GM19324 (cell line): ENCODE measurements around the gene RAB1A.
"Not testable (repeated sequence)": the region's sequence is repeated elsewhere in the genome, so short reads cannot be mapped to it uniquely, and the experiment has no call there.

Source experiments
- ATAC-seq: cut with Tn5 transposase; IDR thresholded peaks from one replicate; pipeline ENCODE4 v1.9.1; 2021; ENCODE audit warnings: mild to moderate bottlenecking, moderate library complexity; ENCODE audit not compliant: unreplicated experiment, low FRiP score

The RAB1A gene

DNA sequence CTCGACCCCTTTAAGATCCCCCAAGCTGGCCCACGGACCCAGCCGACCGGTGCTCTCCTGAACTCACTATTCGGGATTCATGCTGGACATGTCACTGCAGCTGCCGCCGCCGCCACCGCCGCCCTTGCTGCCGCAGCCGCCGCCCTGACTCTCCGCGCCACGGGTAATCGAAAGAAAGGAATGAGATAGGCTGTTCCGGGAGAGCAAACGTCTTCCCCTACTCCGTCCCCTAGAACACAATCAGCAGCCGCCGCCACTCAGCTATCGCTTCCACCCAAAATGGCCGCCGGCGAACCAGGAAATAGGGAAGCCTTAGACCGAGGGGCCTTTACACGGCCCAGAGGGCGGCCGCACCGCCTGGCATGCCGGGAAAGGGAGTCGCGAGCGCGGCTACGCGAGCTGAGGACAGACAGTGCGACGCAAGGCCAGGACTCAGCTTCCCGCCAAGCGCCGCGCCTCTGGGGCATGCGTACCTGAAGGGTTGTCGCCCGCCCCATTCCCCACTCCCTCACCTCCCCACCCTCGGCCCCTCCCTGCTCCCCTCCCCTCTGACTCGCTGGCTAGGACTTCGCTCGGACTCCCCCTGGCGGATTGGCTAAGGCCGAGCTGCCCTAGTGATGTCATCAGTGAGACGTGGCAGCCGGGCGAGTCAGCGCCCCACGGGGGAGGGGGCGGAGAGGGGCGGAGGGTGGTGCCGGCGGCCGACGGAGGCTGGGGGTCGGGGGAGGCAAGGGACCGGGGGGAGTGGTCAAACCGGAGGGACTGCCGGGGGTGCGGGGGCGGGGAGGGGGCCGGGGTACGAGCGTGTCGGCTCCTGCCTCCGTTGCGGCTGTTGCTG is at the start of gene RAB1A:
RAB1A (minus strand) TSS at position 281 of the 838 bp plus-strand sequence; CDS start at position 90, 191 bp downstream.
- ATAC-seq = peak; percentile 99

DNA sequence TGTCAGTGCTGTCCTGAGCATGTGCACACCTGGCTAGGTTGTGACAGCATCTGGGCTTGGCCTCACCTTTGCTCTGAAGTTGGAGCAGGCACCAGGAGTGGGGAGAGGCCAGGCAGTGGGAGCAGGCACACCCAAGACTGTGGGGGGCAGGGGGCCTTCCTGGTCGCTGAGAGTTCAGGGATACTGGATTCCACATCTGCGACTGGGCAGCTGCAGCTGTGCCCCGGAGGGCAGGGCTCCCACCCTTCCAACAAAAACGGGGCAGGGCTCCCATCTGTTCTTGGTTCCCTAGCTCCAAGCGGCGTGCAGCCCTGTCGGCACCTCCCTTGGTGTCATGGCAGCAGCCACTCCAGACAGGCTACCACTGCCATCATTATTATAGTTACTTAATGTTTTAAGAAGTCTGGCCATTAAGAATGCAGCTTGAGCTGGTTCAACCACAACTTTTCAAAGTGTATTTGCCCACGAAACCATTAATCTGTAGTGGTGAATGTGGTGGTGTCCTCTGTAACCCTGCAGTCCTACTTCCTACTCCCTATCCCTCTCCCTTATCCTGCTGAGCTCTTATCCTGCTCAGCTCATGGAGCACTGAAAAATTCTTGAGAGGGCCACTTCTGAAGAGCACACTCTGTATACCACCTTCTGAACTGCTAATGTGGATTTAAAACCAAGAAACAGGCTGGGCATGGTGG is 48.0 kb upstream of the RAB1A start:
- ATAC-seq = no peak

DNA sequence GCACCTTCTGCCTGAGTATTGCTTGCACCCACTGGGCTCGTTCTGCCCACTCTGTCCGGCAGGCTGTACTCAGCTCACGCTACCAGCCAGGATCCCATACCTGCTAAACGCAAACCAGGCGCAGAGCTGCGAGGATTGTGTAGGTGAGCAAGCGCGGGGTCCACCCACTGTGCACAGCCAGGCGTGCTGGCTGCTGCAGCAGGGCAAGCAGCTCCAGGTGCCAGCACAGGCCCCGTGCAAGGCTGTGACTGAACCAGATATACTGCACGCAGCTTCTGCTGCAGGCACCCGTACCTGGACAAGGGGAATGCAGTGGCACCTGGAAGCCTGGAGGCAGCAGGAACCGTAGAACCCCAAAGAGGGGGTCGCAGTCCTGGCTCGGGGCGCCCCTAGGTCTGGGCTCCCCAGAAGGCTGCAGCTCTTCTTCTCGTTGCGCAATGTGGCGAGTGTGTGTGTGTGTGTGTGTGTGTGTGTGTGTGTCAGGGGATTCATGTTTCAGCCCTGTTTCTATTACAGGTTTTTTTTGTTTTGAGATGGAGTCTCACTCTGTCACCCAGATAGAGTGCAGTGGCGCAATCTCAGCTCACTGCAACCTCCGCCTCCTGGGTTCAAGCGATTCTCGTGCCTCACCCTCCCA is 46.1 kb upstream of the RAB1A start:
- no peak for ATAC-seq

DNA sequence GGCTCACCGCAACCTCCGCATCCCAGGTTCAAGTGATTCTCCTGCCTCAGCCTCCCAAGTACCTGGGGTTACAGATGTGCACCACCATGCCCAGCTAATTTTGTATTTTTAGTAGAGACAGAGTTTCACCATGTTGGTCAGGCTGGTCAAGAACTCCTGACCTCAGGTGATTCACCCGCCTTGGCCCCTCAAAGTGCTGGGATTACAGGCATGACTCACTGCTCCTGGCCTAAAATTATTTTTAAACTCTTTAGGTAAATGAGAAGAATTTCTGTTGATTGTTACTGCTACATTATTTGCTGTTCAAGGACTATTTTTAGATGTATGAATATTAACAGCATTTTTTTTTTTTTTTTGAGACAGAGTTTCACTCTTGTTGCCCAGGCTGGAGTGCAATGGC is 44.1 kb upstream of the RAB1A start:
- ATAC-seq = not testable (repeated sequence)

DNA sequence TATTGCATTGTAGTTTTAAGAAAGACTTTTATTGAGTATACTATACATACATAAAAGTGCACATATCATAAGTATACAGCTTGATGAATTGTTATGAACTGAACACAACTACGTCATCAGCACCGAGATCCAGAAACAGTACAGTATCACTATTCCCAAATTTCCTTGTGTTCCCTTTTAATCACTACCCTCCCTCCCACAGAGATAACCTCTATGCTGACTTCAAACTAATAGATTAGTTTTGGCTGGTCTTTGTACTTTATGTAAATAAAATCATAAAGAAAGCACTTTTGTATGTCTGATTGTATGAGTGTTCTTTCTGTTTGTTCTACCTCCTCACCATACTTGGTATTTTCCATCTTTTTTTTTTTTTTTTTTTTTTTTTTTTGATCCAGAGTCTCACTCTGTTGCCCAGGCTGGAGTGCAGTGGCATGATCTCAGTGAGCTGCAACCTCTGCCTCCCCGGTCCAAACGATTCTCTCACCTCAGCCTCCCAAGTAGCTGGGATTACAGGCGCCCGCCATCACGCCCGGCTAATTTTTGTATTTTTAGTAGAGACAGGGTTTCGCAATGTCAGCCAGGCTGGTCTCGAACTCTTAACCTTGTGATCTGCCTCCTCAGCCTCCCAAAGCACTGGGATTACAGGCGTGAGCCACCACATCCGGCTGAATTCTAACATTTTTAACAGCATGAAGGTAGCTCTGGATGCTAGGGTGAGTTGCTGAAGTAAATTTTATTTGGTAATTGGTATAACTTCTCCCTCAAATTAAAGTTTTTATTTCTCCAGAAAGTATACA is 43.3 kb upstream of the RAB1A start:
- ATAC-seq = no peak

DNA sequence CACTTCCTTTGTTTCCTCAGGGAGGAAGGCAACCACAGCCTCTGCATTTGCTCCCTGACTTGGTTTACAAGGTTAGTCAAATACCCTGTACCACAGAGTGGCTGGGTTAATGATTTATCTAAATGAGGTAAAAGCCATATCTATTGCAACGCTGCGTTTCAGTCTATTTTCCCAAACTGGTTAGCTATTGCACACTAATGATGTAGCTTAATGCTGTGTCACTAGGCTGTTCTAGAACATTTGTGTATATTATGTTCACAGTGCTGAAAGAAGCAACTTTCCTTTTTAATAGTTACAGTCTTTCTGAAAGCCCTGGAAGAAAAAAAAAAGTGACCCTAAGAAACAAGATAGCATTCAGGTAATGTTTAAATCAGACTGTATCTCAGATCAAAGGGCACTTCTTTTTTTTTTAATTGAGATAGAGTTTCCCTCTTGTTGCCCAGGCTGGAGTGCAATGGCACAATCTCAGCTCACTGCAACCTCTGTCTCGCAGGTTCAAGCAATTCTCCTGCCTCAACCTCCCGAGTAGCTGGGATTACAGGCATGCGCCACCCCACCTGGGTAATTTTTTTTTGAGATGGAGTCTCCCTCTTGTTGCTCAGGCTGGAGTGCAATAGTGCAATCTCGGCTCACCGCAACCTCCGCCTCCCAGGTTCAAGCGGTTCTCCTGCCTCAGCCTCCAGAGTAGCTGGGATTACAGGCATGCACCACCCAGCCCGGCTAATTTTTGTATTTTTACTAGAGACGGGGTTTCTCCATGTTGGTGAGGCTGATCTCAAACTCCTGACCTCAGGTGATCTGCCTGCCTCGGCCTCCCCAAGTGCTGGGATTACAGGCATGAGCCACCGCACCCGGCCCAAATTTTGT is 40.9 kb upstream of the RAB1A start:
- not testable (repeated sequence) for ATAC-seq

DNA sequence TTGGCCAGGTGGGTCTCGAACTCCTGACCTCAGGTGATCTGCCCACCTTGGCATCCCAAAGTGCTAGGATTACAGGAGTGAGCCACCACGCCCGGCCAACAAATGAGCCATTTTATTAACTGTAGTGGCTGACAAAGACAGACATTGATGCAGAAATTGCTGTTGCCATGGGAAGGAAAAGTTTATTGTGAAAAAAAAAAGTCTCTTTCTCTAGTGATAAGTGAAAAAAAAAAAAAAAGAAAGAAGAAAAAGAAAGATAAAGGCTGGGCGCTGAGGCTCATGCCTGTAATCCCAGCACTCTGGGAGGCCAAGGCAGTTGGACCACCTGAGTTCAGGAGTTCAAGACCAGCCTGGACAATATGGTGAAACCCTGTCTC is 39.8 kb upstream of the RAB1A start:
- ATAC-seq = no peak

DNA sequence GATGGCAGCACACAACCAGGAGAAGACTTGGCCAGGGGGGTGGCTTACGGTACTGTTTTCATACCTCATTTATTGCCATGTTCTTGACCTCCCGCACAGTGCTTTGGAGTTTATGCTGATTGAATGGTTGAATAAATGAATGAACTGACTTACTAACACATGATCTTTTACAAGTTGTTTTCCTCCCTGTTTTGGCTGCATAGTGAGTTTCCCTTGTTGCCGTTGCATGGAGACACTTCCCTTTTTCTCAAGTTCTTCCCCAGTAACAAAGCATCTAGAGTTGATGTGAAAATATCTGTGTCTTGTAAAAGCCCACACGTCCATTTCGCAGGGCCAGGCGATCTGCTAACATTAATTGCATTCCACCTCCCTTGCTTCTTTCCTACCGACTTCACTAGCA is 35.7 kb upstream of the RAB1A start:
- no peak for ATAC-seq

DNA sequence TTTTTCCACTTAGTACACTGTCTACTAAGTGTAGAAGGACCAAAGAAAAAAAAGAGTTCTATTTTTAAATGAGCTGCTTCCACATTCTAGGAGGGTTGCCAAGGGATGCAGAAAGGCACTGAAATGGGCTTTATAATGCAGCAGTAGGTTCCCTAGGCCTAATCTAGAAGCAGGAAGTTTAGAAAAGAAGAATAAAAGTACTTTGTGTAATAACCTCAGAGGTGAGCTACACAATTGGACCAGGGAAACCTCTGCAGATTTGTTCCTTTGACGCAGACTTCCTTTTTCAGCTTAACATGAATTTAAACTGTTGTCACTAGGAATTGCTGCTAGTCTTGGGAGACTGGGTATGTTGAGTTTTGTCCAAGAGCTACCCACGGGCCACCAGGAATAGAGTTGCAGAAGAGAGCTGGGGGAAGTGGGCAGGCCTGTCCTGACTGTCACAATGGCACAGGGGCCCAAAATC is 34.6 kb upstream of the RAB1A start:
- no peak for ATAC-seq

DNA sequence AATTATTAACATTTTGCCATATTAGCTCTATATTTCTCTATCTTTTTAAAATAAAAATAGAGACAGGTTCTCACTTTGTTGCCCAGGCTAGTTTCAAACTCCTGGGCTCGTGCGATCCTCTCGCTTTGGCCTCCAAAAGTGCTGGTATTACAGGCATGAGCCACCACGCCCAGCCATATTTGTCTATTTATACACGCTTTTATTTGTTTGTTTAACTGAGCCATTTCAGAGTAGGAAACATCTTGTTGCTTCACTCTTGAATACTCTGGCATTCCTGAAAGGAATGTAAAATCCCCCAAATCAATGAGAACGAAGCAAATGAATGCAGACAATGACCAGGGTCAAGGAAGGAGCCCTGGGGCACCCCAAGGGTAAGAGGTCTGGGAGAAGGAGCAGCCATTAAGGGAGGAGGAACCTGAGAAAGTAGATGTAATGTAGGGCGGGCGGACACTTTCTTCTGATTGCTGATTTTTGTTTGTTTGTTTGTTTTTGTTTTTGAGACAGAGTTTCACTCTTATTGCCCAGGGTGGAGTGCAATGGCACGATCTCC is 31.7 kb upstream of the RAB1A start:
- no peak for ATAC-seq

DNA sequence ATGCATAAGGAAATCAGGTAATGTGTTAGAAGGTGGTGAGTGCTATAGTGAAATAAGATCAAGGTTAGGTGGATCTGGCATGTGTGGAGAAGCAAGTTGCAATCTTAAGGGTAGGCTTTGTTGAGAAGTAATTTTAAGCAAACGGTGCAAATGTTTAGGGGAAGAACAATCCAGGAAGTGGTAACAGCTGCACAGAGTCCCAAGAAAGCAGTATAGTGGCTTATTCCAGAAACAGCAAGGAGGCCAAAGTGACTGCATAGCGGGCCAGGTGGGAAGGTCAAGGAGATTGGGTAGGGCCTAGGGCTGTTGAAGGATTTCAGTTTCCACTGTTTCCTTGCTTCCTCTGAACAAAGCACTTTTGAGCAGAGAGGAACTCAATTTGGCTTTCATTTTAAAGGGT is 30.0 kb upstream of the RAB1A start:
- no peak for ATAC-seq

DNA sequence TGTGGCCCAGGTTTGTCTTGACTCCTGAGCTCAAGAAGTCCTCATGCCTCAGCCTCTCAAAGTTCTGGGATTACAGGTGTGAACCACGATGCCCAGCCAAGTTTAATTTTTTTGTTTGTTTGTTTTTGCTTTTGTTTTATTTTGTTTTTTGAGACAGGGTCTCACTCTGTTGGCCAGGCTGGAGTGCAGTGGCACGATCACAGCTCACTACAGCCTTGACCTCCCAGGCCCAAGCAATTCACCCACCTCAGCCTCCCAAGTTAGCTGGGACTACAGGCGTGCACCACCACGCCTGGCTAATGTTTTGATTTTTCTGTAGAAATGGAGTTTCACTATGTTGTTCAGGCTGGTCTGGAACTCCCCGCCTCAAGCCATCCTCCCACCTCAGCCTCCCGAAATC is 29.4 kb upstream of the RAB1A start:
- ATAC-seq = no peak

DNA sequence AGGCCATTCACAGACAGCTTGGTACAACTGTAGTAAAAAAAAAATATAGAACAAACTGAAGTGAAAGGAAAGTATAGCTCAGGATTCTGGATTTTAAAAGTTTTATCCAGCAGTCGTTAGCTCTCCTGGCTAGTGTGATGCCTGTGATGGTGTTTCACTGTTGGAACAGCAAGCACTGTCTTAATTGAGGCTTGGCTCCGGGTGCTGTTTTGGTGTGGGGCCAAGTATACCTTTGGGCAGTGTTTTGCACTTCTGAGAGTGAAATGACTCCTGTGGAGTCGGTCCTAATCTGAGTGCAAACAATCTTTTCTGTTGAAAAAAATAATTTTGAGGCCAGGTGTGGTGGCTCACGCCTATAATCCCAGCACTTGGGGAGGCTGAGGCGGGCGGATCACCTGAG is 28.7 kb upstream of the RAB1A start:
- ATAC-seq = no peak

DNA sequence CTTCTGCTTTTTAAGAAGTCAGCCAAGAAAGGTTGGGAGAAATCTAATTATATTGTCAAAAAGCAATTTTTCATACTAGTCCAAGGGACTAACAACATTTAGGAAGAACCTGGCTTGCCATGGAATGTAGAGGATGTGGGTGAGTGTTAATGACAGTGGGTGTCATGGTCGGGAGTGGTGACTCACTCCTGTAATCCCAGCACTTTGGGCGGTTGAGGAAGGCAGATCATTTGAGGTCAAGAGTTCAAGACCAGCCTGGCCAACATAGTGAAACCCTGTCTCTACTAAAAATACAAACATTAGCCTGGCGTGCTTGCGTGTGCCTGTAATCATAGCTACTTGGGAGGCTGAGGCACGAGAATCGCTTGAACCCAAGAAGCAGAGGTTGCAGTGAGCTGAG is 27.9 kb upstream of the RAB1A start:
- not testable (repeated sequence) for ATAC-seq

DNA sequence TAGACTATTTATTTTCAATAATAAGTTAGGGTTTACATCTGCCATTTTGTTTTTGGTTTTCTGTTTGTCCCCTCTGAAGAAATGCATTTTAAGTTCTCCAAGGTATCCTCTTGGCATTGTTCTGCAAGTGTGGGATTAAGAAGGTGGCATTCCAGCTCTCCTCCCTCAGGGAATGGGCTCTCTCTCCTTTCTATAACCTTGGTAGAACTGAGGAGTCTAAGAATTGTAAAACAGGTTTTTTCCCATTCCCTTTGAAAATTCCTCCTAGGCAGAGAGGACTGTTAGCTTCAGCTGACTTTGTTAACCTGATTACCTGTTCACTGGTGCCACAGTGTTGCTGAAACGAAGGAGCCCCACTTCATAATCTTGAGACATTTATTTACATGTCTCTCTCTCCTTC is 26.1 kb upstream of the RAB1A start:
- ATAC-seq = no peak

DNA sequence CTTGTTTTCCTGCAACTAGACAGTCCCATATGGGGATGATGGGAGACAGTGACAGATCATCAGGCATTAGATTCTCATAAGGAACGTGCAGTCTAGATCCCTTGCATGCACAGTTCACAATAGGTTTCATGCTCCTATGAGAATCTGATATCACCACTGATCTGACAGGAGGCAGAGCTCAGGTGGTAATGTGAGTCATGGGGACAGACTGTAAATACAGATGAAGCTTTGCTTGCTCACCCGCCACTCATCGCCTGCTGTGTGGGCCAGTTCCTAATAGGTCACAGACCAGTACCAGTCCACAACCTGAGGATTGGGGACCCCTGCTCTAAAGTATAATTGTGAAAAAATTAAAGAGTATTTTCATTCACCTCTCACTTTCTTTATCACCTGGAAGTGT is 23.6 kb upstream of the RAB1A start:
- no peak for ATAC-seq

DNA sequence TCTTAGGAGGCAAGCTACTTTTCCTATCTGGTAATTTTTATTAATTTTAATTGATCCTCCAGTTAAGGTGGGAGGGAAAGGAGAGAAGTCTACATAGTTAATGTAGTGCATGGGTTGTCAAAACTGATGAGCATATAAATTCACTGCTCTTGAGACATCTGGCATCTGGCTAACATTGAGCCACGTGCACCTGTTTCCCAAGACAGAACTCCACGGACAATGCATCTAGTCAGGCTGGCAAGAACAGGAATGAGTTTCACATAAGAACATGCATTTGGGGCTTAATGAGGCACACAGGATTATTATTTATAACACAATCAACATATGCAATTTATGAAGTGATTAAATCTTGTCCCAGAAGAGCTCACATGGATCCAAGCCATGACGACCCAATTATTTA is 16.2 kb upstream of the RAB1A start:
- no peak for ATAC-seq

DNA sequence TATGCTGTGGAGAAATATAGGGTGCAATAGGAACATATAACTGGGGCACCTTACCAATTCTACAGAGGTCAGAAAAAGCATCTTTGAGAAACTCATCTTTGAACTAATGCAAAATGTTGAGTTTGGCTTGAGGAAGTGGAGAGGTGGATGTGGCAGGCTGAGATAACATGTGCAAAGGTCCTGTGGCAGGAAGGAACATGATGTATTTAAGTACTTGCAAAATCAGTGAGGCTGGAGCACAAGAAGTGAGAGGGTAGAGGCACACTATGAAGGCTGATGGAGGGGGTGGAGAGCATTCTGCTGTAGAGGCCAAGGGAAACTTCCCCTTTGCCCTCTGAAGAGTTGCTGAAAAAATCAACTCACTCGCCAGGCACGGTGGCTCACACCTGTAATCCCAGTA is 14.7 kb upstream of the RAB1A start:
- ATAC-seq = no peak

DNA sequence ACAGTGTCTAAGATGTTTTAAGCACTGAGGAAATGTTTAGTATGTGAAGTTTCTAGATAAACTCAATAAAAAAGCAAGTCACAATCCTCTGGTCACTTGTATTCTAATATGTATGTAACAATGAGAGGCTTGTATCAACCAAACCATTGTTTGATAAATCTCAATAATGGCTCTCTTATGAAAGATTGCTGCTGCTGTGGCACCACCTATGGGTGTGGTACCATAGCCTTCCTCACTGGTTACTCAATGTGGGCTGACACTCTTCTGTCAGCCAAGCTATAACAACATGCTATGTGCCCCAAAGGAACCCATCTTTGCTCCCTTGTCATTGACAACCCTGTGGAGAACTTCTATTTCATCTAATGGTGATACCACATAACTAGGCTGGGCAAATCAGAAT is 12.6 kb upstream of the RAB1A start:
- no peak for ATAC-seq
